Measurements from ENCODE around the gene UBE2G2.

Gene UBE2G2

GRCh38 chr21:44791993-44792392 lies 9.6 kb downstream of the UBE2G2 start:
- no peak for DNase-seq (ENCODE audit: low read depth, low spot score)

GRCh38 chr21:44791246-44791645 lies 10.4 kb downstream of the UBE2G2 start:
- no peak for DNase-seq (ENCODE audit: low read depth, low spot score)

GRCh38 chr21:44790368-44790767 lies 11.3 kb downstream of the UBE2G2 start:
- DNase-seq (ENCODE audit: low read depth, low spot score) = no peak

- DNase-seq (ENCODE audit: low read depth, low spot score) = no peak
Measured at GRCh38 chr21:44789880-44790279, 11.7 kb downstream of the UBE2G2 start.

- DNase-seq (ENCODE audit: low read depth, low spot score) = no peak
Measured at GRCh38 chr21:44785620-44786335, 15.8 kb downstream of the UBE2G2 start.

GRCh38 chr21:44784810-44785209 lies 16.8 kb downstream of the UBE2G2 start:
- DNase-seq (ENCODE audit: low read depth, low spot score) = no peak

- no peak for DNase-seq (ENCODE audit: low read depth, low spot score)
Measured at GRCh38 chr21:44783020-44783696, 18.5 kb downstream of the UBE2G2 start.

GRCh38 chr21:44780767-44781459 lies 20.7 kb downstream of the UBE2G2 start:
- no peak for DNase-seq (ENCODE audit: low read depth, low spot score)

GRCh38 chr21:44780137-44780502 lies 21.5 kb downstream of the UBE2G2 start:
- no peak for DNase-seq (ENCODE audit: low read depth, low spot score)

GRCh38 chr21:44779417-44780136 lies 22.0 kb downstream of the UBE2G2 start:
- no peak for DNase-seq (ENCODE audit: low read depth, low spot score)

GRCh38 chr21:44778983-44779382 lies 22.6 kb downstream of the UBE2G2 start:
- no peak for DNase-seq (ENCODE audit: low read depth, low spot score)

GRCh38 chr21:44778499-44778911 lies 23.1 kb downstream of the UBE2G2 start:
- no peak for DNase-seq (ENCODE audit: low read depth, low spot score)

GRCh38 chr21:44778094-44778493 lies 23.5 kb downstream of the UBE2G2 start:
- DNase-seq (ENCODE audit: low read depth, low spot score) = no peak

GRCh38 chr21:44774972-44775371 lies 26.6 kb downstream of the UBE2G2 start:
- no peak for DNase-seq (ENCODE audit: low read depth, low spot score)

- DNase-seq (ENCODE audit: low read depth, low spot score) = no peak
Measured at GRCh38 chr21:44773291-44773932, 28.2 kb downstream of the UBE2G2 start.

- DNase-seq (ENCODE audit: low read depth, low spot score) = no peak
Measured at GRCh38 chr21:44771896-44772525, 29.6 kb downstream of the UBE2G2 start.

- DNase-seq (ENCODE audit: low read depth, low spot score) = no peak
Measured at GRCh38 chr21:44767834-44768831, 33.5 kb downstream of the UBE2G2 start.

GRCh38 chr21:44766818-44767354 lies 34.7 kb downstream of the UBE2G2 start:
- no peak for DNase-seq (ENCODE audit: low read depth, low spot score)

GRCh38 chr21:44766014-44766817 lies 35.4 kb downstream of the UBE2G2 start:
- DNase-seq (ENCODE audit: low read depth, low spot score) = no peak
